ENCODE results near the gene STK26. TPM values are rescaled to one million over a fixed set of nuclear protein-coding genes. Genes with fewer than 3 reads are reported as not detected.

STK26 gene
- total and polyA plus RNA-seq, 2 of the 13 experiments (the other 11 are each of a cell fraction or from before 2014, with no cell fraction given): 16.9 to 47.9 TPM

DNA sequence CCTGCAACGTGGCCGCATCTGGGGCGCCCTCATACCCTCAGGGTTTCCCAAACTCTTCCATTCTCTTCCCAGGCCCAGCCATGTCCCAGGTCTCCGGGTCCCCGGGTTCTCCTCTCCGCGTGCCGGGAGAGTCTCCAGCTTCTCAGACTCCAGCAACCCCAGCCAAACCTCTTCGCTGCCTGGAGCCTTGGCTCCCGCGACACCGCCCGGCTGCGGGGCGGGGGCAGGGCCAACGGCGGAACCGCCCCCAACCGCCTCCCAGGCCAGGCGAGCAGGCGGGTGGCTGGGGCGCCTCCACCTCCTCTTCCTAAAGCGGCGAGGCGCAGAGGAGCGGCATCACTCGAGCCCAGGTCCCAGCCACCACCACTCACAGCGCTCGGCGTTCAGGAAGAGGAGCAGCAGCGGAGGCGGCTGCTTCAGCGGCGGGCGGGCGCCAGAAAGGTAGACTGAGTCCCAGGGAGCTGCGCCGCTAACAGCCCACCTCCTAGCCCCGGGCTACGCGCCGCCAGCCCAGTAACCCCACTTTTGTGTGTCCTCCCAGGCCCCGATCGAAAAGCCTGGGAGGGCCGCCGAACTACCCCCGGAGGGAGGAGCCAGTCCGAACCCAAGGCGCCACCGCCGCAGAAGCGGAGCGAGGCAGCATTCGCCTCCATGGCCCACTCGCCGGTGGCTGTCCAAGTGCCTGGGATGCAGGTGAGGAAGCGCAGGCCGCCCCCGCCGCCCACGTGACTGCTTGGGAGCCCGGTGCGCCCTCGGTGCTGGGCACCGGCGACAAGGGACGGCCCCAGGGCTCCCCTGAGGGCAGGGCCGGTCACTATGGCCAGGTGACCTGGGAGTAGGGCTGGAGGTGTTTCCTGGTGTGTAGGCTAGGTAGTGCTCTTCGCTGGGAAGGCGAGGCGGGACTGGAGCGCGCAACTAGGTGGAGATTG is at the start of gene STK26 (continued):
- TF ChIP-seq, protein P1, sequence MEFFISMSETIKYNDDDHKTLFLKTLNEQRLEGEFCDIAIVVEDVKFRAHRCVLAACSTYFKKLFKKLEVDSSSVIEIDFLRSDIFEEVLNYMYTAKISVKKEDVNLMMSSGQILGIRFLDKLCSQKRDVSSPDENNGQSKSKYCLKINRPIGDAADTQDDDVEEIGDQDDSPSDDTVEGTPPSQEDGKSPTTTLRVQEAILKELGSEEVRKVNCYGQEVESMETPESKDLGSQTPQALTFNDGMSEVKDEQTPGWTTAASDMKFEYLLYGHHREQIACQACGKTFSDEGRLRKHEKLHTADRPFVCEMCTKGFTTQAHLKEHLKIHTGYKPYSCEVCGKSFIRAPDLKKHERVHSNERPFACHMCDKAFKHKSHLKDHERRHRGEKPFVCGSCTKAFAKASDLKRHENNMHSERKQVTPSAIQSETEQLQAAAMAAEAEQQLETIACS (CRISPR knock-in tag; IDR thresholded peaks at IDR 0.05): no peak
- TF ChIP-seq ZNF607 (CRISPR knock-in tag; IDR thresholded peaks at IDR 0.05; ENCODE audit: borderline replicate concordance): 0 out of 2 replicates have a peak, but pooled peaks have one; percentile 76
- TF ChIP-seq, protein P2, sequence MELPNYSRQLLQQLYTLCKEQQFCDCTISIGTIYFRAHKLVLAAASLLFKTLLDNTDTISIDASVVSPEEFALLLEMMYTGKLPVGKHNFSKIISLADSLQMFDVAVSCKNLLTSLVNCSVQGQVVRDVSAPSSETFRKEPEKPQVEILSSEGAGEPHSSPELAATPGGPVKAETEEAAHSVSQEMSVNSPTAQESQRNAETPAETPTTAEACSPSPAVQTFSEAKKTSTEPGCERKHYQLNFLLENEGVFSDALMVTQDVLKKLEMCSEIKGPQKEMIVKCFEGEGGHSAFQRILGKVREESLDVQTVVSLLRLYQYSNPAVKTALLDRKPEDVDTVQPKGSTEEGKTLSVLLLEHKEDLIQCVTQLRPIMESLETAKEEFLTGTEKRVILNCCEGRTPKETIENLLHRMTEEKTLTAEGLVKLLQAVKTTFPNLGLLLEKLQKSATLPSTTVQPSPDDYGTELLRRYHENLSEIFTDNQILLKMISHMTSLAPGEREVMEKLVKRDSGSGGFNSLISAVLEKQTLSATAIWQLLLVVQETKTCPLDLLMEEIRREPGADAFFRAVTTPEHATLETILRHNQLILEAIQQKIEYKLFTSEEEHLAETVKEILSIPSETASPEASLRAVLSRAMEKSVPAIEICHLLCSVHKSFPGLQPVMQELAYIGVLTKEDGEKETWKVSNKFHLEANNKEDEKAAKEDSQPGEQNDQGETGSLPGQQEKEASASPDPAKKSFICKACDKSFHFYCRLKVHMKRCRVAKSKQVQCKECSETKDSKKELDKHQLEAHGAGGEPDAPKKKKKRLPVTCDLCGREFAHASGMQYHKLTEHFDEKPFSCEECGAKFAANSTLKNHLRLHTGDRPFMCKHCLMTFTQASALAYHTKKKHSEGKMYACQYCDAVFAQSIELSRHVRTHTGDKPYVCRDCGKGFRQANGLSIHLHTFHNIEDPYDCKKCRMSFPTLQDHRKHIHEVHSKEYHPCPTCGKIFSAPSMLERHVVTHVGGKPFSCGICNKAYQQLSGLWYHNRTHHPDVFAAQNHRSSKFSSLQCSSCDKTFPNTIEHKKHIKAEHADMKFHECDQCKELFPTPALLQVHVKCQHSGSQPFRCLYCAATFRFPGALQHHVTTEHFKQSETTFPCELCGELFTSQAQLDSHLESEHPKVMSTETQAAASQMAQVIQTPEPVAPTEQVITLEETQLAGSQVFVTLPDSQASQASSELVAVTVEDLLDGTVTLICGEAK (IDR thresholded peaks at IDR 0.05): no peak
- TF ChIP-seq, protein P2 (CRISPR knock-in tag; IDR thresholded peaks at IDR 0.05): no peak
- no peak for TF ChIP-seq HMG20A (CRISPR knock-in tag; IDR thresholded peaks at IDR 0.05; ENCODE audit: borderline replicate concordance)
- TF ChIP-seq, protein P3, sequence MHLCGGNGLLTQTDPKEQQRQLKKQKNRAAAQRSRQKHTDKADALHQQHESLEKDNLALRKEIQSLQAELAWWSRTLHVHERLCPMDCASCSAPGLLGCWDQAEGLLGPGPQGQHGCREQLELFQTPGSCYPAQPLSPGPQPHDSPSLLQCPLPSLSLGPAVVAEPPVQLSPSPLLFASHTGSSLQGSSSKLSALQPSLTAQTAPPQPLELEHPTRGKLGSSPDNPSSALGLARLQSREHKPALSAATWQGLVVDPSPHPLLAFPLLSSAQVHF (CRISPR knock-in tag; IDR thresholded peaks at IDR 0.05): no peak
- no peak for TF ChIP-seq ZNF224 (CRISPR knock-in tag; IDR thresholded peaks at IDR 0.05)
- TF ChIP-seq, protein P4, sequence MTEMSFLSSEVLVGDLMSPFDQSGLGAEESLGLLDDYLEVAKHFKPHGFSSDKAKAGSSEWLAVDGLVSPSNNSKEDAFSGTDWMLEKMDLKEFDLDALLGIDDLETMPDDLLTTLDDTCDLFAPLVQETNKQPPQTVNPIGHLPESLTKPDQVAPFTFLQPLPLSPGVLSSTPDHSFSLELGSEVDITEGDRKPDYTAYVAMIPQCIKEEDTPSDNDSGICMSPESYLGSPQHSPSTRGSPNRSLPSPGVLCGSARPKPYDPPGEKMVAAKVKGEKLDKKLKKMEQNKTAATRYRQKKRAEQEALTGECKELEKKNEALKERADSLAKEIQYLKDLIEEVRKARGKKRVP (CRISPR knock-in tag; IDR thresholded peaks at IDR 0.05): no peak
- 0 out of 2 replicates have a peak, but pooled peaks have one; percentile 50 for TF ChIP-seq ZNF605 (CRISPR knock-in tag; IDR thresholded peaks at IDR 0.05)
- TF ChIP-seq HNRNPH1 (optimal IDR thresholded peaks at IDR 0.05; ENCODE audit: low read depth, low read length): no peak
- no peak for TF ChIP-seq NRL (CRISPR knock-in tag; IDR thresholded peaks at IDR 0.05; ENCODE audit: borderline replicate concordance)
- no peak for TF ChIP-seq PAWR (CRISPR knock-in tag; IDR thresholded peaks at IDR 0.05; ENCODE audit: borderline replicate concordance)
- TF ChIP-seq ASH2L (IDR thresholded peaks at IDR 0.05; ENCODE audit: insufficient read length, low read depth, low read length): peak; percentile 50
- no peak for TF ChIP-seq NCOA1 (CRISPR knock-in tag; IDR thresholded peaks at IDR 0.05)
